GM13976 (cell line): ENCODE results near the gene EFCAB7.

Experiments used
- DNase-seq: peaks from one replicate; pipeline ENCODE4 v3.0.0; 2012; ENCODE audit warnings: low spot score
- in situ Hi-C: fragments of 300-500 bp; cut with MboI; formaldehyde crosslinking; loops from one replicate; pipeline ENCODE4 v1.12.0; 2022; ENCODE audit warnings: low sequenced_read_pairs, mixed read lengths, inconsistent platforms; ENCODE audit not compliant: unreplicated experiment
- TF ChIP-seq, protein P1 (sequence below): IDR thresholded peaks from 2 replicates; pipeline ENCODE4 v1.5.1; 2012; ENCODE audit warnings: borderline replicate concordance, mild to moderate bottlenecking; ENCODE audit not compliant: insufficient read depth; ENCODE audit errors: extremely low read depth, missing control alignments, control extremely low read depth

EFCAB7 gene

DNA sequence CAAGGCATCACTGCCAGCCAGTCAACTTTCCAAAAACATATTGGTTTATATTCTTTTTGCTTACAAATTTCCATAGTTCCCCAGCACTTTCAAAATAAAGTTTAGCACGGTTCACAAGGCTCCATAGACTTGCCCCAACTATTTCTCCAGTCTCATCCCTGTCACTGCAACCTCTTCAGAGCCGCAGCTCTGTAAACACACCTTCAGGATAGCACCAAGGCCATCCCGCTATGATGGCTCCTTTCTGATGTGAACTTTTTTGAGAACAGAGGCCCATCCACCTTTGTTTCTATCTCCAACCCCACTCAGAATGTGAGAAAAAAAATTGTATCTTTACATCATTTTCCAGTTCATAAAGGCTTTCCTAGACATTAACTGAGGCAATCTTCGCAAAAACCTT, 96.2 kb downstream of the EFCAB7 start:
- TF ChIP-seq, protein P1, sequence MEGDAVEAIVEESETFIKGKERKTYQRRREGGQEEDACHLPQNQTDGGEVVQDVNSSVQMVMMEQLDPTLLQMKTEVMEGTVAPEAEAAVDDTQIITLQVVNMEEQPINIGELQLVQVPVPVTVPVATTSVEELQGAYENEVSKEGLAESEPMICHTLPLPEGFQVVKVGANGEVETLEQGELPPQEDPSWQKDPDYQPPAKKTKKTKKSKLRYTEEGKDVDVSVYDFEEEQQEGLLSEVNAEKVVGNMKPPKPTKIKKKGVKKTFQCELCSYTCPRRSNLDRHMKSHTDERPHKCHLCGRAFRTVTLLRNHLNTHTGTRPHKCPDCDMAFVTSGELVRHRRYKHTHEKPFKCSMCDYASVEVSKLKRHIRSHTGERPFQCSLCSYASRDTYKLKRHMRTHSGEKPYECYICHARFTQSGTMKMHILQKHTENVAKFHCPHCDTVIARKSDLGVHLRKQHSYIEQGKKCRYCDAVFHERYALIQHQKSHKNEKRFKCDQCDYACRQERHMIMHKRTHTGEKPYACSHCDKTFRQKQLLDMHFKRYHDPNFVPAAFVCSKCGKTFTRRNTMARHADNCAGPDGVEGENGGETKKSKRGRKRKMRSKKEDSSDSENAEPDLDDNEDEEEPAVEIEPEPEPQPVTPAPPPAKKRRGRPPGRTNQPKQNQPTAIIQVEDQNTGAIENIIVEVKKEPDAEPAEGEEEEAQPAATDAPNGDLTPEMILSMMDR: no peak
- in situ Hi-C loops: loop anchor here (25.0 kb wide), 2 partner anchors 518 to 618 kb away; no protein-coding TSS in a partner anchor

DNA sequence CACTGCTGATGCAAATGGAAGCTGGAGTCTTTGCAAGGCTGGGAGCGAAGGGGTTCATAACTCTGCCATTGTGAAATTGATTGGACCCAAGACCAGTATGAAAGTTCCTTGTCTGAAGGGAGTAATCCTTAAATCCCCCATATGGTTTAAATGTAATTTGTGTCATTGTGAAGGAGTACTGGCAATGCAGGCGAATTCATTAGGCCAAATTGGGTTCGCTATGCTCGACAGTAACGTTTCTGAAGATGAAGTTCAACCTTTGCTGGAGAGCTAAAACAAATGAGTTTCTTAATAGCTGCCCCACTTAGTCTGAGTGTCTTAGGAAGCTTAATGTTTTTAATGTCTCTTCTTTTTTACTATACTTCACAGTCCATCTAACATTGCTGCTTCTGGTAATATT, 97.3 kb downstream of the EFCAB7 start:
- in situ Hi-C loops: loop anchor here (25.0 kb wide), 2 partner anchors 517 to 617 kb away; no protein-coding TSS in a partner anchor
- TF ChIP-seq, protein P1: no peak
- no peak for DNase-seq

More for the DNA sequence above, 96.2 kb downstream of the EFCAB7 start:
- DNase-seq: no peak

DNA sequence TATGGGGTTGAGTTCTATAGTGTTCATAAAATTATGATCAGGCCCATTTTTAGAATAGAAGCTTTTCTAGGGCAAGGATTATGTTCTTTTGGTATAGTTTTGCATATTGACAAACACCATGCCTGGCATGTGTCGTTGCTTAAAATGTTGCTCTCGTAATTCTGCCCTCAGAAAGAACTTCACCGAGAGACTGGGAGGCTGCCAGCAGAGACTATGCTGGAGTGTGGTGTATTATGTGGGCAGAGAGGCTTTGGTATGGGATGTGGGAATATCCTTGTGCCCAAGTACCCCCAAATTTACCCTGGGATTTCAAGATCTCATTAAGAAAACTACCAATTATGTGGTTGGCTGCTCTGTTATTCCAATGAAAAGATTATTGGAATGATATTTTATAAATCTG, 97.8 kb downstream of the EFCAB7 start:
- TF ChIP-seq, protein P1: no peak
- in situ Hi-C loops: loop anchor here (25.0 kb wide), 2 partner anchors 516 to 616 kb away; no protein-coding TSS in a partner anchor

DNA sequence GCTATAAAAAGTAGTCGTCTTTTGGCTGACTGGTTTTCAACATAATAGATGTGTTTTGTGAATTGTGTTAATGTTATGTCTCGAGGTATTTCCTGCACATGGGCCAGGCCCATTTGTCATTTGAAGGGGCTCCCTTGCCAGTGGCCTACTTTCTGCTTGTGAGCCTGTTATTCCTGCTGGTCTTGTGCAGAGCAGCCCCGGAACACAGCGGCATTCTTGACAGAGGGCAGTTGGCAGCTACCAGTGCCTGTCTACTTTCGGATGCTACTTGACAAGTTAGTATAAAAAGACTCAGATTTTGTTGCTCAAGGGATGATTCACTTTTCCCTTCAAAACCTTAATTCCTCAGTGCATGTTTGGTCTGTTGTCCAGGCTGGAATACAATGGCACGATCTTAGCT, 98.4 kb downstream of the EFCAB7 start:
- in situ Hi-C loops: loop anchor here (25.0 kb wide), 2 partner anchors 516 to 616 kb away; no protein-coding TSS in a partner anchor
- DNase-seq: no peak
- TF ChIP-seq, protein P1: no peak

More for the DNA sequence above, 97.8 kb downstream of the EFCAB7 start:
- DNase-seq: no peak
